ENCODE measurements around the gene CNOT1. TPM values are rescaled to one million over a fixed set of nuclear protein-coding genes. Genes with fewer than 3 reads are reported as not detected.

CNOT1 gene
- total RNA-seq, 1 donor from 2014 or later, result 270 TPM

DNA sequence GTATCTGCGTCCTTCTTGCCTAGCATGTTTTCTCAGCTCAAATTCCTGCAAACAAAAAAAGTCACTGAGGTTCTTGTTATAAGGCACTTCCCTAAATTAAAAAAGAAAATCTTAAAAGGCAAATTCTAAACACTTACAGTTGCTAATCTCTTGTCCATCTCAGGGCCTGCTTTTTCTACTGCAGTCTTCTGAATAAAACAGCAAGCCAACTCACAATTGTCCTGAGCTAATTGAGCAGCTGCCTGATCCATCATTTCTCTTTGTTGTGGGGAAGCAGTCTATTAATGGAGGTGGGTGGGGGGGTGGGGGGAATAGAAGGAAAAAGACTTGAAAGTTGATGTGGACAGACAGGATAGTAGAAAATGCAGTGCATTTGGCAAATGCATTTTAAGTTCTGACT is 87.3 kb downstream of the CNOT1 start:
- no peak for DNase-seq
- intact Hi-C loops (cut with micrococcal nuclease), result no loop called here
- peak overlapping the region; percentile 17 for H3K27ac Mint-ChIP-seq
- no peaks in the 10 kb centered on the region for H3K9me3 Mint-ChIP-seq
- H3K27me3 Mint-ChIP-seq, result no peaks in the 10 kb centered on the region
- peaks cover 2% of the 10 kb centered on the region for H3K4me1 Mint-ChIP-seq
- peaks cover 77% of the 10 kb centered on the region for H3K36me3 Mint-ChIP-seq (ENCODE audit: low read depth)
- no peak overlapping the region for H3K4me3 Mint-ChIP-seq

DNA sequence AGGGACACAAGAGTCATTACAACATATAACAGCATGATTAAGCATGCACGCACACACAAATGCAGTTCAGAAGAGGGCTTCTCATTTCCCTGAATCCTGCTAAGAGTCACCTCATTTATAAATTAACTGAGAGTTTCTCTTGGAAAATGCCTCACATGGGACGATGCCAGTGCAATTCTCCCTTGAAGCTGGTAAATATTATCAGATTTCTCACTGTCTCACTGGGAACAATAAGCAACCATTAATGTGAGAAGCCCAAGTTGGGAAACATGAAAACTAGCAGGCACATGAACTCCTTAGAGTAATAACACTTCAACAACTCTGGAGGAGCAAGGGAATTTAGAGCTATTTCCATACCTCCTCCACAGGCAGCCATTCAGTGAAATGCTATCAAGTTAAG is 87.9 kb downstream of the CNOT1 start:
- H3K4me1 Mint-ChIP-seq, result peaks cover 4% of the 10 kb centered on the region
- H3K4me3 Mint-ChIP-seq, result no peak overlapping the region
- H3K36me3 Mint-ChIP-seq (ENCODE audit: low read depth), result peaks cover 77% of the 10 kb centered on the region
- DNase-seq, result no peak
- H3K27ac Mint-ChIP-seq, result no peak overlapping the region
- H3K27me3 Mint-ChIP-seq, result no peaks in the 10 kb centered on the region
- H3K9me3 Mint-ChIP-seq, result no peaks in the 10 kb centered on the region
- intact Hi-C loops (cut with micrococcal nuclease), result no loop called here

DNA sequence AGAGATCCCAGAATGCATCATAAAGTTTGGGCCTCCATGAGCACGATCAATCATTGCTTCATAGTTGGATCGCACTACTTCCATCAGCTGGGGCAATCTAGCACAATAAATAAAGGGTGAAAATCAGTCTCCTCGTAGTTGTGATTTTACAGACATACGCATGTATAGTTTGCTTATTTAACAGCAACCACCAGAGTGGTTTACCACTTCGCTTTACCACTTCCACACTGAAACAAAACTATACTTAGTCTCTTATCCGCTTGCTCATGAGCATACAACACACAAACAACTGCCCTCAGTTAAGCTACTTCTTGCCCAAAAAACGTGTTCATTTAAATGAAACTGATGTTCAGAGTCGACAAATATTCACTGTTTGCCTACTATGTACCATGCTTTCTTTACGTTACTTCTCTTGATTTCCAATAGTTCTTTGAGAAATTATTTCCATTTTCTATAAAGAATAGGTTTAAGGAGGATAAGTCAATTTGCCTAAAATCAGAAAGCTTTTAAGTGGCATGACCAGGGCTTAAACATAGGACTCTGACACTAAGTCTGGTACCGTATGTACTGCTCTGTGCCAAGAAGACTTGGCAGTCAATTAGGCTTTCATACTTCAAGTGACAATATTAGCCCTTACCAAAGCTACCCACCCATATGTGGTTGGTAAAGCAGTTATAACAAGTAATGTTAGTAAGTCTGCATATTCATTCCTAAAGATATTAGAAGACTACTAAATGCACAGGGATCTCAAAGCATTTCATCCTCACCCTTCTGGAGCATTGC is 92.3 kb downstream of the CNOT1 start:
- intact Hi-C loops (cut with micrococcal nuclease), result no loop called here
- Mint-ChIP-seq H3K36me3 (ENCODE audit: low read depth) (peaks cover 77% of the 10 kb centered on the region), H3K27ac (no peak overlapping the region), H3K4me3 (no peak overlapping the region), H3K27me3 (no peaks in the 10 kb centered on the region), H3K9me3 (no peaks in the 10 kb centered on the region), H3K4me1 (peaks cover 6% of the 10 kb centered on the region)
- DNase-seq, result no peak

DNA sequence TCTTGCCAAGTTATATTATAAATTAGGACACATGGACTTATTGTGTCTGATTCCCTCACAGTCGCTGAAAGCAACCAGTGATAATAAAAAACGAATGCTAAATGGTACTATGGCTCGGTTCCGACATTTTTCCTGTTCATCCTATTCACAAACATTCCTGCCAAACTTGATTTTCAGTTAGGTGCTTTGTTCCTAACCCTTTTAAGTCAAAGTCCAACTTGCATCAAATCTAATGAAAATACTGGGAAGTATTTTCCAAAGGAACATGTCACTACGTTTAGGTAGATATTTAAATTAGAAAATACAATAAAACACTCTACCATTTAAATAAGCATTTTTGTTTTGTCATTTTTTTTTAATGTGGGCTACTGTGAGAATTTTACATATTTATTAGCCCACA is 93.3 kb downstream of the CNOT1 start:
- peaks cover 6% of the 10 kb centered on the region for H3K4me1 Mint-ChIP-seq
- no peak for DNase-seq
- H3K9me3 Mint-ChIP-seq, result no peaks in the 10 kb centered on the region
- no peak overlapping the region for H3K4me3 Mint-ChIP-seq
- no peak overlapping the region for H3K27ac Mint-ChIP-seq
- intact Hi-C loops (cut with micrococcal nuclease), result no loop called here
- peaks cover 79% of the 10 kb centered on the region for H3K36me3 Mint-ChIP-seq (ENCODE audit: low read depth)
- H3K27me3 Mint-ChIP-seq, result no peaks in the 10 kb centered on the region

DNA sequence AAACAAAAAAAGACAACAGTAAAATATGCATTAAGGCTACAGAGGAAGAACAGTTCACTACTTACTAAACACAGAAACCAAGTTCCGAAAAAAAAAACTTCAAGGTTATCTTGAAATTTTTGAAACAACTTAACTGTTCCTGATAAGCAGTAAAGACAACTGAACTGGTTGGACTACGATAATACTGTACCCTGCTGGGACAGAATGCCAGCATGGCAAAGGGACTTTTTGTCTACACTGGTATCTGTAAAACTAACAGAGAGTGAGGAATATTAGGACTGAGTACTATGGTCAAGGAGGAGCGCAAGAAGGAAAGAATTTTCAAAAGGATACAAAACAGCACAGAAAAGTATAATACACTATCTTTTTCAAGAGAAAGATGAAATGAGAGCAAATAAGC is 94.5 kb downstream of the CNOT1 start:
- Mint-ChIP-seq H3K9me3 (no peaks in the 10 kb centered on the region), H3K36me3 (ENCODE audit: low read depth) (peaks cover 79% of the 10 kb centered on the region), H3K27ac (no peak overlapping the region), H3K4me1 (peaks cover 6% of the 10 kb centered on the region), H3K27me3 (no peaks in the 10 kb centered on the region), H3K4me3 (no peak overlapping the region)
- intact Hi-C loops (cut with micrococcal nuclease), result loop anchor here (2.0 kb wide), 1 partner anchor 16 kb away; no protein-coding TSS in a partner anchor
- DNase-seq, result no peak

DNA sequence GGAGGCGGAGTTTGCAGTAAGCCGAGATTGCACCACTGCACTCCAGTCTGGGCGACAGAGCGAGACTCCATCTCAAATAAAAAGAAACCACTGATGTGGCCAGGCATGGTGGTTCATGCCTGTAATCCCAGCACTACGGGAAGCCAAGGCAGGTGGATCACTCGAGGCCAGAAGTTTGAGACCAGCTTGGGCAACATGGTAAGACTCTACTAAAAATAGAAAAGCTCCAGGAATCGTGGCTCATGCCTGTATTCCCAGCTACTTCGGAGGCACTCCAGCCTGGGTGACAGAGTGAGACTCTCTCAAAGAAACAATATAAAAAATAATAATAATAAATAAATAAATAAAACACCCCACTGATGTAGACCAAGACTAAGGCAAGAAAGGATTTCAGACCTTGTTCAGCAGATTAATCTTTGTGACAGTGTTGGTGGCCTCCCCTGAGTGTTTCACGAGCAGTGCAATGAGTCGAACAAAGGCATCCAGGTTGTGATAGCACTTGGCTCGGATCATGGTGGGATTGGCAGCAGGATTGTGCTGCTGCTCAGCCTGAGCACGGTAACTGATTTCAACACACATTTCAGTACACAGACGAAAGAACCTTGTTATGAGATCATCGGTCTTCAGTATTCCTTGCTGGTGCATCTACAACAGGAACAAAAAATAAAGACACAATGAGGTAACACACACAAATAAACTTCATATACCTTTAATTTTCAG is 95.7 kb downstream of the CNOT1 start:
- DNase-seq, result no peak
- peaks cover 73% of the 10 kb centered on the region for H3K36me3 Mint-ChIP-seq (ENCODE audit: low read depth)
- no peak overlapping the region for H3K4me3 Mint-ChIP-seq
- intact Hi-C loops (cut with micrococcal nuclease), result loop anchor here (2.0 kb wide), 2 partner anchors 15 to 45 kb away; no protein-coding TSS in a partner anchor
- no peak overlapping the region for H3K27ac Mint-ChIP-seq
- H3K27me3 Mint-ChIP-seq, result no peaks in the 10 kb centered on the region
- peaks cover 6% of the 10 kb centered on the region for H3K4me1 Mint-ChIP-seq
- no peaks in the 10 kb centered on the region for H3K9me3 Mint-ChIP-seq

DNA sequence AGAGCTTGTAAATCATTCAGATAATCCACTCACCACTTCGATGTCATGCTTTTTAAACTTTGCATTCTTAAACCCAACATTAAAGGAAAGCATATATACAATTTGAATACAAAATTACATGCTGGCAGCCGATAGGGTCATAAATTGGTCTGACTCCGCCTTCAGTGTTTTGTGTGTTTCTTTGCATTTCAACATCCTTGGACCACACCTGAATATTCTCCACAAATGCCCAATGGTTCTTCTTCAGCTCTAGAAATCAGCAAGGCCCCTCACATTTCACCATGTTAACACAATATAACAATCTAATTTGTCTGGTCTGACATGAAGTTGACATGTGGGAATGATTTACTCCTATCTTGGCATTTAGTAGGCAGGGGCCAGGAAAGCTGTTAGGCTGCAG is 97.2 kb downstream of the CNOT1 start:
- no peaks in the 10 kb centered on the region for H3K9me3 Mint-ChIP-seq
- H3K4me1 Mint-ChIP-seq, result peaks cover 3% of the 10 kb centered on the region
- H3K27me3 Mint-ChIP-seq, result no peaks in the 10 kb centered on the region
- DNase-seq, result no peak
- intact Hi-C loops (cut with micrococcal nuclease), result loop anchor here (2.0 kb wide), 1 partner anchor 46 kb away; no protein-coding TSS in a partner anchor
- peaks cover 66% of the 10 kb centered on the region for H3K36me3 Mint-ChIP-seq (ENCODE audit: low read depth)
- no peak overlapping the region for H3K4me3 Mint-ChIP-seq
- H3K27ac Mint-ChIP-seq, result no peak overlapping the region

DNA sequence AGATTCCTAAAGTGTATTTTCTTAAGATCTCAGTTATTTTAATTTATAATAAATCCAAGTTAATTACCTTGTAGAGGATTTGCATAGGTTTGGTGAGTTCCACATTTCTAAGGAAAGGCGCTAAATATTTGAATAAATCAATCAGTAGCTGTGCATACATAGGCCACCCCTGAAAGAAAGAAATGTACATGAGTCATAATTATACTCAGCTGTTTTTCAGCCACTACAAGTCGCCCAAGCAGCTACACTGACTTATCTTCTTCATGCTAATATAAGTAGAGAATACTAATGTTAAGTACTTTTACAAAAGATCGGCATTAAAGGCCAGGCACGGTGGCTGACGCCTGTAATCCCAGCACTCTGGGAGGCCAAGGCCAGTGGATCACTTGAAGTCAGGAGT is 99.4 kb downstream of the CNOT1 start:
- Mint-ChIP-seq H3K9me3 (no peaks in the 10 kb centered on the region), H3K36me3 (ENCODE audit: low read depth) (peaks cover 62% of the 10 kb centered on the region), H3K27ac (no peak overlapping the region), H3K27me3 (no peaks in the 10 kb centered on the region), H3K4me1 (peaks cover 2% of the 10 kb centered on the region), H3K4me3 (no peak overlapping the region)
- DNase-seq, result no peak
- intact Hi-C loops (cut with micrococcal nuclease), result no loop called here

DNA sequence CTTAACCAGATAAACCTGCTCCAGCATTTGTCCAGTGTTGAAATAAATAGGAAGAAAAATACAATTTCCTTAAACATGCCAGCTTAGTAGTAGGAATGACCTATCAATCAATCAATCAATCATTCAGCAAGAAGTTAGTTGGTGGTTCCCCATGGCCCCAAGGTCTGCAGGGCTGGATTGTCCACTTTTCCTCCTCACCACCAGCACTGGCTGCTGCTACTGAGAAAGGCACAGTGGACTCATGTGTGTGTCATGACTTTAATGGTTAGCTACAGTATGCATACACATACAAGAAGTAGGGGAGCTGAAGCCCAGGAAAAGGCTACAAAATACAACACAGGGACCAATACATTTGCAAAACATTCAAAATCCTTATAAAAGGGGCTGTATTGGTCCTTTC is 109.9 kb downstream of the CNOT1 start:
- H3K4me3 Mint-ChIP-seq, result no peak overlapping the region
- H3K4me1 Mint-ChIP-seq, result peaks cover 17% of the 10 kb centered on the region
- H3K36me3 Mint-ChIP-seq (ENCODE audit: low read depth), result peaks cover 67% of the 10 kb centered on the region
- no peaks in the 10 kb centered on the region for H3K9me3 Mint-ChIP-seq
- no peak overlapping the region for H3K27ac Mint-ChIP-seq
- H3K27me3 Mint-ChIP-seq, result no peaks in the 10 kb centered on the region
- intact Hi-C loops (cut with micrococcal nuclease), result loop anchor here (2.0 kb wide), 1 partner anchor 15 kb away; no protein-coding TSS in a partner anchor
- DNase-seq, result no peak

DNA sequence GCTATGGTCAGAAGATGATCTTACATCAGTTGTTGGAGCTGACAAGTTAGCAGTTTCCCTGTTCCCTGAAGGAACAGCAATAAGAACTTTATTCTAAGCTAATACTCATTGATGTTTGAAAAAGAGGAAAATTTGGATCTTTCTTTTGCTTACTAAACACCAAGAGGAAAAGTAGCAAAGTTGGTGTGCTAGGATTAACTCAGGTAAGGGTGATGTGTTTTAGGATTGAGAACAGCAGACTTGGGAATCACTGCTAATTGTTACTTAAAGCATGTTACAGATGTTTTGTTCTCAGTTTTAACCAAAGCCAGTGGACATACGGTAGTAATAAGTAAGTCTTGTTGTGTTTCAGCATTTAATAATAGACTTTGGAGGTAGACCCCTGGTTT is 110.7 kb downstream of the CNOT1 start:
- Mint-ChIP-seq H3K27ac (no peak overlapping the region), H3K4me1 (peaks cover 17% of the 10 kb centered on the region), H3K36me3 (ENCODE audit: low read depth) (peaks cover 63% of the 10 kb centered on the region), H3K27me3 (no peaks in the 10 kb centered on the region), H3K4me3 (no peak overlapping the region), H3K9me3 (no peaks in the 10 kb centered on the region)
- intact Hi-C loops (cut with micrococcal nuclease), result loop anchor here (2.0 kb wide), 1 partner anchor 16 kb away; no protein-coding TSS in a partner anchor
- no peak for DNase-seq

DNA sequence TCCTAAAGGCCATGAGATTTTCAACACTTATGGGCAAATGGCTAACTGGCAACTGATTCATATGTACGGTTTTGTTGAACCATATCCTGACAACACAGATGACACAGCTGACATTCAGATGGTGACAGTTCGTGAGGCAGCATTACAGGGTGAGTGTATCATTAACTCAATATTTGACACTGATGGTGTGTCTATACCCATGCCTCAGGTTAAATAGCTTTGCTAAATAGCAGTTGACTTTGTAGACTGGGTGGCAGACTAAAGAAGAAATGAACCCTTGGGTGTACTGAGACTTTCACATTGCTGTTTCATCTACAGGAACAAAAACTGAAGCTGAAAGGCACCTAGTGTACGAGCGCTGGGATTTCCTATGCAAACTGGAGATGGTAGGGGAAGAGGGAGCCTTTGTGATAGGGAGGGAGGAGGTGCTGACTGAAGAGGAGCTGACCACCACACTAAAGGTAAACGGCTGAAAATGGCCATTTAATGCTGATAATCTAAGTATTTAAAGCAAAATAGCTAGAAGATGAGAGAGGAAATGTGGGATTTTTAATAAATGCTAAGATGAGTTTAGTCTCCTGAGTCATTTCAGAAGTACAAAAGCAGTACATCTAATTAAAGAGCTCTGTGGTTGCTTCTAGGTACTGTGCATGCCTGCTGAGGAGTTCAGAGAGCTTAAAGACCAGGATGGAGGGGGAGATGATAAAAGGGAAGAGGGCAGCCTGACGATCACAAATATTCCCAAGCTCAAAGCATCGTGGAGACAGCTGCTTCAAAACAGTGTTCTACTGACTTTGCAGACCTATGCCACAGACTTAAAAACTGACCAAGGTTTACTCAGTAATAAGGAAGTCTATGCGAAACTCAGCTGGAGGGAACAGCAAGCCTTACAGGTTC is 111.3 kb downstream of the CNOT1 start:
- Mint-ChIP-seq H3K4me3 (no peak overlapping the region), H3K4me1 (peaks cover 17% of the 10 kb centered on the region), H3K36me3 (ENCODE audit: low read depth) (peaks cover 59% of the 10 kb centered on the region), H3K9me3 (no peaks in the 10 kb centered on the region), H3K27me3 (no peaks in the 10 kb centered on the region), H3K27ac (peak overlapping the region; percentile 10)
- intact Hi-C loops (cut with micrococcal nuclease), result loop anchor here (2.0 kb wide), 1 partner anchor 16 kb away; no protein-coding TSS in a partner anchor
- DNase-seq, result no peak

DNA sequence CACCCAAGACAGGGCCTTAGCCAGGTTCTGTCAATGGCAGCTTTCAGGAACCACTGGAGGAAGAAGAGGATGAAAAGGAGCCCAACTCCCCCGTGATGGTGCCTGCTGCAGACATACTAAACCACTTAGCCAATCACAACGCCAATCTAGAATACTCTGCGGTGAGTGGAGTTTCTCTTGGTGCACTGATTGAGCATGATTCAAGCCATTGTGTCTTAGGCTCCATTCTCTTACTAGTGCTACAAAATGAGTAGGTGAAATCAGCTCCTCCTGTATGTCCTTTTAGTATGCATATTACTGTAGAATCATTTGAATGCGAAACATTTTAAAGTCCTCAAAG is 112.9 kb downstream of the CNOT1 start:
- no peak for DNase-seq
- H3K9me3 Mint-ChIP-seq, result no peaks in the 10 kb centered on the region
- no peaks in the 10 kb centered on the region for H3K27me3 Mint-ChIP-seq
- intact Hi-C loops (cut with micrococcal nuclease), result no loop called here
- H3K27ac Mint-ChIP-seq, result peak overlapping the region; percentile 54
- peak overlapping the region; percentile 94 for H3K4me3 Mint-ChIP-seq
- peaks cover 49% of the 10 kb centered on the region for H3K36me3 Mint-ChIP-seq (ENCODE audit: low read depth)
- peaks cover 19% of the 10 kb centered on the region for H3K4me1 Mint-ChIP-seq

DNA sequence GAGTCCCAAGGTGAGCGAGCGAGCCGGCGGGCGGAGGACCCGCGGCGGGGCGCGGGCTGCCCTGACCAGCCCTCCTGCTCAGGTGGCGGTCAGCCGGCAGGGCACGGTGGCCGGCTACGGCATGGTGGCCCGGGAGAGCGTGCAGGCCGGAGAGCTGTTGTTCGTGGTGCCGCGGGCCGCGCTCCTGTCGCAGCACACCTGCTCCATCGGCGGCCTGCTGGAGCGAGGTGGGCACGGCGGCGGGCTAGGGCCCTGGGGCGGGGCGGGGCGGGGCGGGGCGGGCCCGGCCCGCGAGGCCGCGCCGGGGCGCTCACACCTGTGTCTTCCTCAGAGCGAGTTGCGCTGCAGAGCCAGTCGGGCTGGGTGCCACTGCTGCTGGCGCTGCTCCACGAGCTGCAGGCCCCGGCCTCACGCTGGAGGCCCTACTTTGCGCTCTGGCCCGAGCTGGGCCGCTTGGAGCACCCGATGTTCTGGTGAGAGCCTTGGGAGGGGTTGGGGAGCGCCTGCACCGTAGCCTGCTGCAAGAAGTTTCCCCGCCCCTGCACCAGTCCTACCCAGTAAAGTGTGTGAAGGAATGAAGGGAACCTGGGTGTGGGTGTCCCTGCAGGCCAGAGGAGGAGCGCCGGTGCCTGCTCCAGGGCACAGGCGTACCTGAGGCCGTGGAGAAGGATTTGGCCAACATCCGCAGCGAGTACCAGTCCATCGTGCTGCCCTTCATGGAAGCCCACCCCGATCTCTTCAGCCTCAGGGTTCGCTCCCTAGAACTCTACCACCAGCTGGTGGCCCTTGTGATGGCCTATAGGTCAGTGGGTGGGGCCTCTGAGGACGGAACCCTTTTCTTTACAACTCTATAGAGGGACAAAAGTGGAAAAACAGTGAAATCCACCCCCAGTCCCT is 113.5 kb downstream of the CNOT1 start:
- intact Hi-C loops (cut with micrococcal nuclease), result loop anchor here (1.0 kb wide), 1 partner anchor 114 kb away; no protein-coding TSS in a partner anchor
- H3K4me1 Mint-ChIP-seq, result peaks cover 19% of the 10 kb centered on the region

More for the DNA sequence above, 113.5 kb downstream of the CNOT1 start:
- peak overlapping the region; percentile 91 for H3K27ac Mint-ChIP-seq
- DNase-seq, result peak; percentile 80
- H3K4me3 Mint-ChIP-seq, result peak overlapping the region; percentile 94
- peaks cover 44% of the 10 kb centered on the region for H3K36me3 Mint-ChIP-seq (ENCODE audit: low read depth)
- no peaks in the 10 kb centered on the region for H3K27me3 Mint-ChIP-seq
- no peaks in the 10 kb centered on the region for H3K9me3 Mint-ChIP-seq
